ENCODE data around the gene ZNF568. TPM values are rescaled to one million over a fixed set of nuclear protein-coding genes. Genes with fewer than 3 reads are reported as not detected.

The ZNF568 gene
- polyA plus RNA-seq, 1 of the 3 experiments (the other 2 are of a cell fraction), result 5.5 TPM

DNA sequence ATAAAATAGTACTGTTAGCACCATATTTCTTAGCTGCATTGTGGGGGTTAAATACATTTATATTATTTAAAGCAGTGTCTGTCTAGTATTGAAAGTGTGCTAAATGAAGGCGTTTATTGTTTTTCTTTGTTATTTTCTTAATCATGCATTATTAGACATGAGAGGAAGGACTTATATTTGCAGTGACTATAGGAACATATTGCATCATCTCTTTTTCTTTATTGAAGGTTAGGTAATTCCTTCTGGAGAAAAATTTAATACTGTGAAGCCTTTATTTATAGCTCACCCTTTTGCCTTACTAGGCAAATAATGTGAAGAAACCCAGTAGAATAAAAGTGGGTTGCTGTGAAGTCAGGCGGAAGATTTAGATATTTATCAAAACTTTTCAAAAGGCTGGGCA, 83.2 kb downstream of the ZNF568 start:
- H3K4me3 ChIP-seq (ENCODE audit: low read depth in 2 of 2, low read length in 1 of 2), result no peak overlapping the region
- TF ChIP-seq, protein P1, sequence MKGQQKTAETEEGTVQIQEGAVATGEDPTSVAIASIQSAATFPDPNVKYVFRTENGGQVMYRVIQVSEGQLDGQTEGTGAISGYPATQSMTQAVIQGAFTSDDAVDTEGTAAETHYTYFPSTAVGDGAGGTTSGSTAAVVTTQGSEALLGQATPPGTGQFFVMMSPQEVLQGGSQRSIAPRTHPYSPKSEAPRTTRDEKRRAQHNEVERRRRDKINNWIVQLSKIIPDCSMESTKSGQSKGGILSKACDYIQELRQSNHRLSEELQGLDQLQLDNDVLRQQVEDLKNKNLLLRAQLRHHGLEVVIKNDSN (IDR thresholded peaks at IDR 0.05; ENCODE audit: borderline replicate concordance, low read depth), result no peak
- TF ChIP-seq, protein P2, sequence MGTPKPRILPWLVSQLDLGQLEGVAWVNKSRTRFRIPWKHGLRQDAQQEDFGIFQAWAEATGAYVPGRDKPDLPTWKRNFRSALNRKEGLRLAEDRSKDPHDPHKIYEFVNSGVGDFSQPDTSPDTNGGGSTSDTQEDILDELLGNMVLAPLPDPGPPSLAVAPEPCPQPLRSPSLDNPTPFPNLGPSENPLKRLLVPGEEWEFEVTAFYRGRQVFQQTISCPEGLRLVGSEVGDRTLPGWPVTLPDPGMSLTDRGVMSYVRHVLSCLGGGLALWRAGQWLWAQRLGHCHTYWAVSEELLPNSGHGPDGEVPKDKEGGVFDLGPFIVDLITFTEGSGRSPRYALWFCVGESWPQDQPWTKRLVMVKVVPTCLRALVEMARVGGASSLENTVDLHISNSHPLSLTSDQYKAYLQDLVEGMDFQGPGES (IDR thresholded peaks at IDR 0.05; ENCODE audit: low read depth, low read length), result no peak
- no peak for TF ChIP-seq SMC3 (IDR thresholded peaks at IDR 0.05; ENCODE audit: low read depth, low read length)
- no peak for TF ChIP-seq RFX5 (IDR thresholded peaks at IDR 0.05; ENCODE audit: low read length)
- TF ChIP-seq CHD2 (IDR thresholded peaks at IDR 0.05; ENCODE audit: low read length, partially characterized antibody), result no peak
- no peak for TF ChIP-seq GABPA (IDR thresholded peaks at IDR 0.05; ENCODE audit: low read depth)
- TF ChIP-seq FOSL2 (IDR thresholded peaks at IDR 0.05; ENCODE audit: borderline replicate concordance, low read depth), result no peak
- no peaks in the 10 kb centered on the region for H3K9me2 ChIP-seq
- peaks cover 14 to 17% of the 10 kb centered on the region in 2 experiments for H3K36me3 ChIP-seq (replicated peaks in 1 of 2; ENCODE audit: control insufficient read depth in 1 of 2, insufficient read depth in 2 of 2, low read length in 1 of 2)
- H3K79me2 ChIP-seq (ENCODE audit: insufficient read depth), result no peaks in the 10 kb centered on the region
- CTCF ChIA-PET, result interaction anchor here (1.0 to 1.4 kb wide), 2 partner anchors 26 to 33 kb away, joined by 3 to 4 read pairs; no protein-coding TSS in a partner anchor
- no peaks in the 10 kb centered on the region for H4K20me1 ChIP-seq (ENCODE audit: insufficient read depth)
- no peak for DNase-seq
- no peaks in the 10 kb centered on the region for H3F3A ChIP-seq (replicated peaks; ENCODE audit: insufficient read depth)
- no peak overlapping the region for H2AFZ ChIP-seq (ENCODE audit: low read depth)
- WGBS (ENCODE audit: low lambda C conversion rate), result 83% methylated on average over 2 of the region's 2 CpGs
- no peaks in the 10 kb centered on the region for H3K4me1 ChIP-seq (ENCODE audit: control insufficient read depth in 1 of 2, insufficient read depth in 2 of 2, low read depth in 1 of 2, low read length in 1 of 2)
- H3K9ac ChIP-seq, result no peak overlapping the region
- no peak overlapping the region for H3K27ac ChIP-seq (ENCODE audit: low read depth in 2 of 2, low read length in 1 of 2)
- H3K27me3 ChIP-seq (ENCODE audit: insufficient read depth), result no peaks in the 10 kb centered on the region
- POLR2A ChIA-PET, result no interaction called here
- no peak overlapping the region for H3K4me2 ChIP-seq
- H3K9me3 ChIP-seq, result peaks cover 8% of the 10 kb centered on the region; the same call in 1 of the 2 replicates

- Histone ChIP-seq H4K20me1 (ENCODE audit: insufficient read depth) (no peaks in the 10 kb centered on the region), H3K27me3 (ENCODE audit: insufficient read depth) (no peaks in the 10 kb centered on the region), H3K36me3 (replicated peaks in 1 of 2; ENCODE audit: control insufficient read depth in 1 of 2, insufficient read depth in 2 of 2, low read length in 1 of 2) (no peaks in the 10 kb centered on the region), H3K79me2 (ENCODE audit: insufficient read depth) (no peaks in the 10 kb centered on the region), H2AFZ (ENCODE audit: low read depth) (no peak overlapping the region), H3K27ac (ENCODE audit: low read depth in 2 of 2, low read length in 1 of 2) (no peak overlapping the region), H3F3A (replicated peaks; ENCODE audit: insufficient read depth) (no peaks in the 10 kb centered on the region), H3K4me2 (no peak overlapping the region), H3K4me1 (ENCODE audit: control insufficient read depth in 1 of 2, insufficient read depth in 2 of 2, low read depth in 1 of 2, low read length in 1 of 2) (no peaks in the 10 kb centered on the region), H3K9me3 (no peaks in the 10 kb centered on the region), H3K9ac (no peak overlapping the region), H3K4me3 (ENCODE audit: low read depth in 2 of 2, low read length in 1 of 2) (no peak overlapping the region), H3K9me2 (no peaks in the 10 kb centered on the region)
- POLR2A ChIA-PET, result no interaction called here
- 46% methylated on average over 30 of the region's 48 CpGs for WGBS (ENCODE audit: low lambda C conversion rate)
- DNase-seq, result peak; percentile 28
- CTCF ChIA-PET, result no interaction called here
- TF ChIP-seq, protein P3, sequence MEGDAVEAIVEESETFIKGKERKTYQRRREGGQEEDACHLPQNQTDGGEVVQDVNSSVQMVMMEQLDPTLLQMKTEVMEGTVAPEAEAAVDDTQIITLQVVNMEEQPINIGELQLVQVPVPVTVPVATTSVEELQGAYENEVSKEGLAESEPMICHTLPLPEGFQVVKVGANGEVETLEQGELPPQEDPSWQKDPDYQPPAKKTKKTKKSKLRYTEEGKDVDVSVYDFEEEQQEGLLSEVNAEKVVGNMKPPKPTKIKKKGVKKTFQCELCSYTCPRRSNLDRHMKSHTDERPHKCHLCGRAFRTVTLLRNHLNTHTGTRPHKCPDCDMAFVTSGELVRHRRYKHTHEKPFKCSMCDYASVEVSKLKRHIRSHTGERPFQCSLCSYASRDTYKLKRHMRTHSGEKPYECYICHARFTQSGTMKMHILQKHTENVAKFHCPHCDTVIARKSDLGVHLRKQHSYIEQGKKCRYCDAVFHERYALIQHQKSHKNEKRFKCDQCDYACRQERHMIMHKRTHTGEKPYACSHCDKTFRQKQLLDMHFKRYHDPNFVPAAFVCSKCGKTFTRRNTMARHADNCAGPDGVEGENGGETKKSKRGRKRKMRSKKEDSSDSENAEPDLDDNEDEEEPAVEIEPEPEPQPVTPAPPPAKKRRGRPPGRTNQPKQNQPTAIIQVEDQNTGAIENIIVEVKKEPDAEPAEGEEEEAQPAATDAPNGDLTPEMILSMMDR (IDR thresholded peaks at IDR 0.05), result no peak
- TF ChIP-seq RFX5 (IDR thresholded peaks at IDR 0.05; ENCODE audit: low read length) (no peak), SMC3 (IDR thresholded peaks at IDR 0.05; ENCODE audit: low read depth, low read length) (no peak), SIN3A (IDR thresholded peaks at IDR 0.05; ENCODE audit: borderline replicate concordance, low read depth, low read length) (no peak), RXRA (IDR thresholded peaks at IDR 0.05; ENCODE audit: borderline replicate concordance, low read depth) (no peak), NRF1 (IDR thresholded peaks at IDR 0.05; ENCODE audit: low read depth, low read length) (no peak), POLR2AphosphoS5 (IDR thresholded peaks at IDR 0.05; ENCODE audit: low read depth, low read length) (no peak), FOXM1 (IDR thresholded peaks at IDR 0.05; ENCODE audit: low read depth) (no peak), PBX3 (IDR thresholded peaks at IDR 0.05) (no peak), CHD2 (IDR thresholded peaks at IDR 0.05; ENCODE audit: low read length, partially characterized antibody) (no peak), GABPA (IDR thresholded peaks at IDR 0.05; ENCODE audit: low read depth) (no peak)
- TF ChIP-seq, protein P1 (IDR thresholded peaks at IDR 0.05; ENCODE audit: borderline replicate concordance, low read depth), result no peak
- TF ChIP-seq, protein P4, sequence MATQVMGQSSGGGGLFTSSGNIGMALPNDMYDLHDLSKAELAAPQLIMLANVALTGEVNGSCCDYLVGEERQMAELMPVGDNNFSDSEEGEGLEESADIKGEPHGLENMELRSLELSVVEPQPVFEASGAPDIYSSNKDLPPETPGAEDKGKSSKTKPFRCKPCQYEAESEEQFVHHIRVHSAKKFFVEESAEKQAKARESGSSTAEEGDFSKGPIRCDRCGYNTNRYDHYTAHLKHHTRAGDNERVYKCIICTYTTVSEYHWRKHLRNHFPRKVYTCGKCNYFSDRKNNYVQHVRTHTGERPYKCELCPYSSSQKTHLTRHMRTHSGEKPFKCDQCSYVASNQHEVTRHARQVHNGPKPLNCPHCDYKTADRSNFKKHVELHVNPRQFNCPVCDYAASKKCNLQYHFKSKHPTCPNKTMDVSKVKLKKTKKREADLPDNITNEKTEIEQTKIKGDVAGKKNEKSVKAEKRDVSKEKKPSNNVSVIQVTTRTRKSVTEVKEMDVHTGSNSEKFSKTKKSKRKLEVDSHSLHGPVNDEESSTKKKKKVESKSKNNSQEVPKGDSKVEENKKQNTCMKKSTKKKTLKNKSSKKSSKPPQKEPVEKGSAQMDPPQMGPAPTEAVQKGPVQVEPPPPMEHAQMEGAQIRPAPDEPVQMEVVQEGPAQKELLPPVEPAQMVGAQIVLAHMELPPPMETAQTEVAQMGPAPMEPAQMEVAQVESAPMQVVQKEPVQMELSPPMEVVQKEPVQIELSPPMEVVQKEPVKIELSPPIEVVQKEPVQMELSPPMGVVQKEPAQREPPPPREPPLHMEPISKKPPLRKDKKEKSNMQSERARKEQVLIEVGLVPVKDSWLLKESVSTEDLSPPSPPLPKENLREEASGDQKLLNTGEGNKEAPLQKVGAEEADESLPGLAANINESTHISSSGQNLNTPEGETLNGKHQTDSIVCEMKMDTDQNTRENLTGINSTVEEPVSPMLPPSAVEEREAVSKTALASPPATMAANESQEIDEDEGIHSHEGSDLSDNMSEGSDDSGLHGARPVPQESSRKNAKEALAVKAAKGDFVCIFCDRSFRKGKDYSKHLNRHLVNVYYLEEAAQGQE (IDR thresholded peaks at IDR 0.05; ENCODE audit: low read depth, low read length), result no peak
- TF ChIP-seq, protein P5, sequence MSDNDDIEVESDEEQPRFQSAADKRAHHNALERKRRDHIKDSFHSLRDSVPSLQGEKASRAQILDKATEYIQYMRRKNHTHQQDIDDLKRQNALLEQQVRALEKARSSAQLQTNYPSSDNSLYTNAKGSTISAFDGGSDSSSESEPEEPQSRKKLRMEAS (IDR thresholded peaks at IDR 0.05; ENCODE audit: low read depth), result no peak
Observed at GRCh38 chr19:37007587-37008220, 91.6 kb downstream of the ZNF568 start.

All from SK-N-SH (cell line).